NB4 (cell line): Measurements from ENCODE around the gene SCAMP4.
A peak's percentile ranks its signal among the peaks of the same experiment; 100 is the strongest.
"Not testable (repeated sequence)": the region's sequence is repeated elsewhere in the genome, so short reads cannot be mapped to it uniquely, and the experiment has no call there.

Experiments
- DNase-seq: peaks from one replicate; pipeline ENCODE4 v3.0.0; 2010; ENCODE audit warnings: low read depth
- H3K4me3 ChIP-seq: one replicate; pipeline ENCODE4 v1.5.1; 2011; ENCODE audit warnings: mild to moderate bottlenecking, low read depth, low read length, moderate library complexity
- CTCF ChIP-seq: IDR thresholded peaks from one replicate; pipeline ENCODE4 v1.5.1; 2012; ENCODE audit warnings: low read depth, low read length
- MAX ChIP-seq: IDR thresholded peaks from 2 replicates; pipeline ENCODE4 v1.6.1; 2011; ENCODE audit warnings: low read depth, low read length
- MYC ChIP-seq: IDR thresholded peaks from 2 replicates; pipeline ENCODE4 v1.6.1; 2011; ENCODE audit warnings: low read depth, low read length
- POLR2A ChIP-seq: IDR thresholded peaks from 2 replicates; pipeline ENCODE4 v1.6.1; 2011; ENCODE audit warnings: mild to moderate bottlenecking; ENCODE audit not compliant: insufficient read length; ENCODE audit errors: extremely low read depth

Gene SCAMP4

GRCh38 chr19:1880611-1881392 is 24.4 kb upstream of the SCAMP4 start:
- no peak for DNase-seq
- no peak for TF ChIP-seq MAX
- no peak for TF ChIP-seq POLR2A
- no peak for TF ChIP-seq MYC
- TF ChIP-seq CTCF, result no peak

GRCh38 chr19:1881393-1882088 is 23.7 kb upstream of the SCAMP4 start:
- not testable (repeated sequence) for H3K4me3 ChIP-seq, DNase-seq

More at GRCh38 chr19:1880611-1881392, 24.4 kb upstream of the SCAMP4 start:
- no peak overlapping the region for H3K4me3 ChIP-seq

GRCh38 chr19:1882089-1882785 is 23.0 kb upstream of the SCAMP4 start:
- DNase-seq, result no peak
- no peak for TF ChIP-seq MYC
- no peak for TF ChIP-seq MAX
- no peak for TF ChIP-seq POLR2A
- no peak for TF ChIP-seq CTCF
- no peak overlapping the region for H3K4me3 ChIP-seq

- TF ChIP-seq POLR2A, result no peak
- no peak overlapping the region for H3K4me3 ChIP-seq
- DNase-seq, result no peak
Observed at GRCh38 chr19:1882786-1883692, 22.2 kb upstream of the SCAMP4 start.

GRCh38 chr19:1883784-1884183 is 21.4 kb upstream of the SCAMP4 start:
- H3K4me3 ChIP-seq, result peak overlapping the region; percentile 71
- no peak for DNase-seq
- TF ChIP-seq MAX (no peak), MYC (no peak), CTCF (no peak), POLR2A (no peak)

GRCh38 chr19:1884291-1884718 is 20.9 kb upstream of the SCAMP4 start:
- no peak for DNase-seq
- H3K4me3 ChIP-seq, result peak overlapping the region; percentile 71
- TF ChIP-seq MAX (no peak), POLR2A (no peak)
